Transverse colon (tissue), 4 donors: ENCODE measurements around the gene THAP8. TPM values are rescaled to one million over a fixed set of nuclear protein-coding genes. Genes with fewer than 3 reads are reported as not detected.

Experiments
- DNase-seq: peaks from one replicate; pipeline ENCODE4 v3.0.0-alpha.2; 2019
- H3K27ac ChIP-seq, 4 donors: fragments of 200-600 bp; sonication (generic); 2 replicates each; pipeline ENCODE4 v1.5.1; 2016 to 2018; ENCODE audit warnings: inconsistent platforms in 4 of 4
- H3K27me3 ChIP-seq: fragments of 200-600 bp; sonication (generic); 2 replicates; pipeline ENCODE4 v1.5.1; 2017; ENCODE audit warnings: inconsistent platforms
- H3K36me3 ChIP-seq, 4 donors: fragments of 200-600 bp; sonication (generic); 2 replicates each; pipeline ENCODE4 v1.5.1; 2017 to 2019; ENCODE audit warnings: inconsistent platforms in 4 of 4
- H3K4me1 ChIP-seq, 4 donors: fragments of 200-600 bp; sonication (generic); 2 replicates each; pipeline ENCODE4 v1.5.1; 2017 to 2020; ENCODE audit warnings: inconsistent platforms in 4 of 4
- H3K4me3 ChIP-seq, 4 donors: fragments of 200-600 bp; sonication (generic); 1 replicate in 1 of 4; 2 replicates in 3 of 4; pipeline versions ENCODE4 v1.5.1 to v1.6.1; 2017 to 2019; ENCODE audit warnings: inconsistent platforms in 4 of 4
- H3K9me3 ChIP-seq, 2 donors: fragments of 200-600 bp; sonication (generic); 2 replicates each; pipeline ENCODE4 v1.5.1; 2017 to 2019; ENCODE audit warnings: inconsistent platforms in 2 of 2
- EP300 ChIP-seq: sonication (generic); formaldehyde crosslinking; IDR thresholded peaks from one replicate; pipeline ENCODE4 v1.6.1; 2017; ENCODE audit warnings: antibody characterized with exemption, low read depth
- POLR2A ChIP-seq: fragments of 450-650 bp; IDR thresholded peaks from one replicate; pipeline ENCODE4 v1.6.1; 2016; ENCODE audit warnings: antibody characterized with exemption, mild to moderate bottlenecking, moderate library complexity
- POLR2AphosphoS5 ChIP-seq, 3 donors: sonication (generic); formaldehyde crosslinking; IDR thresholded peaks; one replicate each; pipeline ENCODE4 v1.6.1; 2016; ENCODE audit warnings: antibody characterized with exemption in 3 of 3
- WGBS, 2 donors: methylation state at CpG; one replicate each; pipeline ENCODE4 v1.1.5; 2018; ENCODE audit warnings: low coverage in 1 of 2; 5-methylcytosine and 5-hydroxymethylcytosine counted together
- in situ Hi-C, 4 donors: fragments of 200-750 bp; cut with MboI; loops; one replicate each; pipeline versions ENCODE4 v1.15.0 to v1.15.1; 2017; ENCODE audit warnings: low sequenced_read_pairs in 3 of 4, low pct_ligation_motif_present in 1 of 4, low pct_unique_long_range_greater_than_20kb in 1 of 4
- intact Hi-C: fragments of 100-400 bp; cut with DNase I; formaldehyde crosslinking; loops from one replicate; pipeline ENCODE4 v1.15.1; 2023; ENCODE audit warnings: low total_unique reads
- total RNA-seq, 4 donors: library from RNA; depleted of rRNA; stranded (reverse); fragments of >200 nt; gene quantifications; one replicate each; pipeline ENCODE4 v1.1.0, GENCODE V29; 2016
- TF ChIP-seq, protein P1 (sequence below), 5 experiments: fragments of 200-600 bp in 3 of 5; fragments of 450-650 bp in 2 of 5; sonication (generic) in 3 of 5; IDR thresholded peaks; 1 replicate in 2 of 5; 2 replicates in 3 of 5; pipeline ENCODE4 v1.5.1; 2016 to 2017; ENCODE audit warnings: antibody characterized with exemption in 5 of 5, inconsistent platforms in 3 of 5, mild to moderate bottlenecking in 2 of 5, moderate library complexity in 1 of 5

The THAP8 gene
- total RNA-seq, 4 donors from 2014 or later: 9.5 to 64.1 (median 11.2) TPM; not detected in 1

DNA sequence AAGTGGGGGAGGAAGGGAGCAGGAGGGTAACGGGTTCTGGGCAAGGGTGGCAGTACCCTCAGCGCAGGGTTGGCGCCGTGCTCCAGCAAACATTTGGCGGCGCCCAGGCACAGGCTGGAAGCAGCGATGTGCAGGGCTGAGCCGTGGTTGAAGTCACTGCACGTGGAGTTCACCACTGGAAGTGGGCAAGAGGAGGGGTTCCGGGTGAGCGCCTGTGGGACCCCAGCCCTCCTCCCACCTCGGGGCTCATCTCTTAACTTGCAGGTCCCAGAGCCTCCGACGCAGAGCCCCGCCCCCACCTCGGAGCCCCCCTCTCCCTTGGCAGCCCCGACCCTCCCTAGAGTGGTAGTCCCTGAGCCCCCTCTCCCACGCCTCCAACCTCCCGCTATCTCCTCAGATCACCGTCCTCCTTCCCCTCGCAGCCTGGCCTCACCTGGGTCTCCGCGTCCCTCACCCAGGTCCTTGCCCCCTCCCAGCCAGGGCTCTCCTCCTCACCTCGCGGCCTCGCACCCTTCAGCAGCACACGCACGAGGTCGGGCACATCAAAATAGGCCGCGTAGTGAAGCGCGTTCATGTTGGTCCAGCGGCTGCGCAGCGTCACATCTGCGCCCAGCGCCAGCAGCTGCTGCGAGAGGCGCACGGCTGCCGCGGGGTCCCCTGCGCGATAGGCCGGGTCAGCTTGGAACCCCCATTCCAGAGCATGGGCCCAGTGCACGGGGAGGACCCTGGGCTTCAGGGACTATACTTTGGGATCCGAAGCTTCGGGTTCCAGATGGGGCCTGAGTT lies 27.8 kb downstream of the THAP8 start:
- no peak for TF ChIP-seq POLR2AphosphoS5 (IDR thresholded peaks at IDR 0.05)
- no peak for TF ChIP-seq EP300
- TF ChIP-seq, protein P1, sequence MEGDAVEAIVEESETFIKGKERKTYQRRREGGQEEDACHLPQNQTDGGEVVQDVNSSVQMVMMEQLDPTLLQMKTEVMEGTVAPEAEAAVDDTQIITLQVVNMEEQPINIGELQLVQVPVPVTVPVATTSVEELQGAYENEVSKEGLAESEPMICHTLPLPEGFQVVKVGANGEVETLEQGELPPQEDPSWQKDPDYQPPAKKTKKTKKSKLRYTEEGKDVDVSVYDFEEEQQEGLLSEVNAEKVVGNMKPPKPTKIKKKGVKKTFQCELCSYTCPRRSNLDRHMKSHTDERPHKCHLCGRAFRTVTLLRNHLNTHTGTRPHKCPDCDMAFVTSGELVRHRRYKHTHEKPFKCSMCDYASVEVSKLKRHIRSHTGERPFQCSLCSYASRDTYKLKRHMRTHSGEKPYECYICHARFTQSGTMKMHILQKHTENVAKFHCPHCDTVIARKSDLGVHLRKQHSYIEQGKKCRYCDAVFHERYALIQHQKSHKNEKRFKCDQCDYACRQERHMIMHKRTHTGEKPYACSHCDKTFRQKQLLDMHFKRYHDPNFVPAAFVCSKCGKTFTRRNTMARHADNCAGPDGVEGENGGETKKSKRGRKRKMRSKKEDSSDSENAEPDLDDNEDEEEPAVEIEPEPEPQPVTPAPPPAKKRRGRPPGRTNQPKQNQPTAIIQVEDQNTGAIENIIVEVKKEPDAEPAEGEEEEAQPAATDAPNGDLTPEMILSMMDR (IDR thresholded peaks at IDR 0.05): no peak
- no peak for TF ChIP-seq POLR2A
- no peak for DNase-seq
- in situ Hi-C loops (no loop called here), intact Hi-C loops (no loop called here)
- Histone ChIP-seq H3K4me3 (no peak overlapping the region), H3K4me1 (no peaks in the 10 kb centered on the region), H3K27me3 (no peaks in the 10 kb centered on the region), H3K9me3 (no peaks in the 10 kb centered on the region), H3K36me3 (no peaks in the 10 kb centered on the region), H3K27ac (no peak overlapping the region)
- 98% methylated on average over 45 of the region's 49 CpGs; no CpG with 5 or more reads in 1 of the 2 donors for WGBS, 2 donors

- no peaks in the 10 kb centered on the region for H3K36me3 ChIP-seq
- H3K4me1 ChIP-seq: no peaks in the 10 kb centered on the region
- no peak for DNase-seq
- in situ Hi-C loops (no loop called here), intact Hi-C loops (no loop called here)
- no peak overlapping the region for H3K27ac ChIP-seq
- H3K27me3 ChIP-seq: no peaks in the 10 kb centered on the region
- TF ChIP-seq POLR2AphosphoS5 (IDR thresholded peaks at IDR 0.05) (no peak), POLR2A (no peak), EP300 (no peak)
- TF ChIP-seq, protein P1 (IDR thresholded peaks at IDR 0.05): no peak
- H3K9me3 ChIP-seq: no peaks in the 10 kb centered on the region
- H3K4me3 ChIP-seq: no peak overlapping the region
- WGBS, 2 donors: 60 to 71% methylated on average over 1 of the region's 1 CpG
These were observed 28.5 kb downstream of the THAP8 start for GRCh38 chr19:36025541-36025940.

DNA sequence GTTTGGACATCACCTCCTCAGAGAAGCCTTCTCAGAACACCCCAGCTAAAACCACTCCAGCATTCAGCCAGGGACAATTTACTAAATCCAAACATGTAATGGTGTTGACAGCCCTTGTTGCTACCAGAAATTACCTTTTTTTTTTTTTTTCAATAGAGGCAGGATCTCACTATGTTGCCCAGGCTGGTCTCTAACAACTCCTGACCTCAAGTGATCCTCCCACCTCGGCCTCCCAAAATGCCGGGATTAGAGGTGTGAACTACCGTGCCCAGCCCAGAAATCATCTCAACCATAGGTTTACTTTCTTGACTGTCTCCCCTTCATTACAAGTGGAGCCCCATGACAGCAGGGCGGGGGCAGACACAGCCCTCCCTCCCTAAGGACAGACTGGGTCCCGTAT lies 30.7 kb downstream of the THAP8 start:
- Histone ChIP-seq H3K4me1 (no peaks in the 10 kb centered on the region), H3K27ac (no peak overlapping the region), H3K36me3 (no peaks in the 10 kb centered on the region), H3K4me3 (no peak overlapping the region), H3K27me3 (no peaks in the 10 kb centered on the region), H3K9me3 (no peaks in the 10 kb centered on the region)
- no peak for DNase-seq
- TF ChIP-seq, protein P1 (IDR thresholded peaks at IDR 0.05): no peak
- TF ChIP-seq EP300 (no peak), POLR2A (no peak), POLR2AphosphoS5 (IDR thresholded peaks at IDR 0.05) (no peak)
- 77 to 94% methylated on average over 3 to 5 of the region's 5 CpGs for WGBS, 2 donors
- intact Hi-C loops: no loop called here
- in situ Hi-C loops: no loop called here

GRCh38 chr19:36019061-36019670 lies 34.9 kb downstream of the THAP8 start:
- no peak for DNase-seq
- Histone ChIP-seq H3K27me3 (no peaks in the 10 kb centered on the region), H3K36me3 (no peaks in the 10 kb centered on the region), H3K9me3 (no peaks in the 10 kb centered on the region), H3K4me1 (peaks cover 5 to 9% (median 7%) of the 10 kb centered on the region in 4 donors), H3K27ac (no peak overlapping the region), H3K4me3 (no peak overlapping the region)
- in situ Hi-C loops: no loop called here
- WGBS, 2 donors: 94 to 96% methylated on average over 4 to 22 of the region's 22 CpGs
- intact Hi-C loops: no loop called here
- TF ChIP-seq EP300 (no peak), POLR2A (no peak), POLR2AphosphoS5 (IDR thresholded peaks at IDR 0.05) (no peak)
- TF ChIP-seq, protein P1 (IDR thresholded peaks at IDR 0.05): no peak
